ENCODE results near the gene KSR1. TPM values are rescaled to one million over a fixed set of nuclear protein-coding genes. Genes with fewer than 3 reads are reported as not detected.
A peak's percentile ranks its signal among the peaks of the same experiment; 100 is the strongest.
"Not testable (repeated sequence)": the region's sequence is repeated elsewhere in the genome, so short reads cannot be mapped to it uniquely, and the experiment has no call there.

The KSR1 gene
- total RNA-seq, 2 donors from 2014 or later, result 33.7 to 46.3 TPM

- peak; percentile 42 for TF ChIP-seq CTCF (conservative IDR thresholded peaks at IDR 0.05)
- Mint-ChIP-seq H3K9me3 (no peaks in the 10 kb centered on the region), H3K4me3 (no peak overlapping the region), H3K36me3 (ENCODE audit: low read depth) (peaks cover 3% of the 10 kb centered on the region), H3K27me3 (ENCODE audit: insufficient read depth) (no peaks in the 10 kb centered on the region), H3K4me1 (peaks cover 10% of the 10 kb centered on the region), H3K27ac (no peak overlapping the region)
- Histone ChIP-seq H3K36me3 (ENCODE audit: control insufficient read depth, insufficient read depth, low read length) (no peaks in the 10 kb centered on the region), H3K4me3 (ENCODE audit: low read length) (no peak overlapping the region), H3K9me3 (ENCODE audit: control insufficient read depth, low read length) (no peaks in the 10 kb centered on the region), H3K4me1 (ENCODE audit: control insufficient read depth, insufficient read depth, low read length) (no peaks in the 10 kb centered on the region), H3K9ac (ENCODE audit: extremely low read depth, low read length, poor library complexity, severe bottlenecking) (no peak overlapping the region), H3K27ac (ENCODE audit: low read depth, low read length) (no peak overlapping the region), H3K27me3 (ENCODE audit: control insufficient read depth, insufficient read depth, low read length, poor library complexity, severe bottlenecking) (no peaks in the 10 kb centered on the region)
- 84 to 89% methylated on average over 7 to 11 of the region's 11 CpGs for WGBS, 2 experiments (ENCODE audit: insufficient coverage in 1 of 2, insufficient read length in 1 of 2)
- peak; percentile 63 for DNase-seq
Observed at GRCh38 chr17:27631897-27632725, 175.9 kb downstream of the KSR1 start.

- not testable (repeated sequence) for H3K27me3 ChIP-seq (ENCODE audit: control insufficient read depth, insufficient read depth, low read length, poor library complexity, severe bottlenecking); H3K36me3 Mint-ChIP-seq (ENCODE audit: low read depth); H3K9me3 Mint-ChIP-seq; H3K4me1 ChIP-seq (ENCODE audit: control insufficient read depth, insufficient read depth, low read length); H3K4me3 Mint-ChIP-seq; H3K27me3 Mint-ChIP-seq (ENCODE audit: insufficient read depth); H3K9me3 ChIP-seq (ENCODE audit: control insufficient read depth, low read length); H3K36me3 ChIP-seq (ENCODE audit: control insufficient read depth, insufficient read depth, low read length); H3K9ac ChIP-seq (ENCODE audit: extremely low read depth, low read length, poor library complexity, severe bottlenecking); H3K4me1 Mint-ChIP-seq; H3K27ac ChIP-seq (ENCODE audit: low read depth, low read length); H3K27ac Mint-ChIP-seq; H3K4me3 ChIP-seq (ENCODE audit: low read length)
- 83 to 95% methylated on average over 3 to 9 of the region's 9 CpGs for WGBS, 2 experiments (ENCODE audit: insufficient coverage in 1 of 2, insufficient read length in 1 of 2)
- DNase-seq, result peak; percentile 68
Observed at GRCh38 chr17:27632766-27633165, 176.5 kb downstream of the KSR1 start.

- no peak overlapping the region for H3K27ac Mint-ChIP-seq
- no peaks in the 10 kb centered on the region for H3K4me1 ChIP-seq (ENCODE audit: control insufficient read depth, insufficient read depth, low read length)
- WGBS, 2 experiments (ENCODE audit: insufficient coverage in 1 of 2, insufficient read length in 1 of 2), result 93 to 98% methylated on average over 11 to 14 of the region's 14 CpGs
- no peak for TF ChIP-seq CTCF (conservative IDR thresholded peaks at IDR 0.05)
- H3K9ac ChIP-seq (ENCODE audit: extremely low read depth, low read length, poor library complexity, severe bottlenecking), result no peak overlapping the region
- H3K27me3 ChIP-seq (ENCODE audit: control insufficient read depth, insufficient read depth, low read length, poor library complexity, severe bottlenecking), result no peaks in the 10 kb centered on the region
- H3K4me3 Mint-ChIP-seq, result no peak overlapping the region
- no peak for DNase-seq
- H3K36me3 ChIP-seq (ENCODE audit: control insufficient read depth, insufficient read depth, low read length), result no peaks in the 10 kb centered on the region
- no peak overlapping the region for H3K4me3 ChIP-seq (ENCODE audit: low read length)
- H3K9me3 Mint-ChIP-seq, result no peaks in the 10 kb centered on the region
- no peaks in the 10 kb centered on the region for H3K9me3 ChIP-seq (ENCODE audit: control insufficient read depth, low read length)
- H3K36me3 Mint-ChIP-seq (ENCODE audit: low read depth), result peaks cover 3% of the 10 kb centered on the region
- H3K27me3 Mint-ChIP-seq (ENCODE audit: insufficient read depth), result no peaks in the 10 kb centered on the region
- H3K4me1 Mint-ChIP-seq, result peaks cover 10% of the 10 kb centered on the region
- no peak overlapping the region for H3K27ac ChIP-seq (ENCODE audit: low read depth, low read length)
Observed at GRCh38 chr17:27633312-27634025, 177.2 kb downstream of the KSR1 start.
